ENCODE results near the gene C9orf153. TPM values are rescaled to one million over a fixed set of nuclear protein-coding genes. Genes with fewer than 3 reads are reported as not detected.

Gene C9orf153
- total and polyA plus RNA-seq, 2 of the 13 experiments (the other 11 are each of a cell fraction or from before 2014, with no cell fraction given) = 0.17 to 0.44 TPM

DNA sequence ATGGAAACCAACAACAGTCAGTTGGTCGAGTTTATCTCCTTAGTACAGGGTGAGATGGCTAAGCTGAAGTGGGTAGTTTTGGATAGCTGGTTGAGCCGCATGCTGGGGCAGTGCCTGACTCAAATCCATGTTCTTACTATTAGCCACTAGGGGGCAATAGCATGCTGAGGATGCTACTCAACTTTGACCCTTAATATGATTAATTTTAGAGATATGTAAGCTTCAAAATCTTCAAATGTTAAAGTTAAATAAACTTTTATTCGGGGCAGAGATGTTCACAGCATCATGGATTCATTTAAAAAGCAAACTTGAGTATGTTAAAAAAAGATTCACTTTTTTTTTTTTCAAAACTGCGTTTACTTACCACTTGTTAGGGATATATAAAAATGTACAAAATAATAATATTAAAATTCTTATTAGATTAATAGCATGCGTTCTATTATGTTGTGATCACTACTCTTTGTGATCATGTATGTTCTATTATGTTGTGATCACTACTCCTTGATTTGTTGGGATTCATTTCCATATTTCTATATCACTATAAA, 57.0 kb downstream of the C9orf153 start (continued):
- TF ChIP-seq, protein P1, sequence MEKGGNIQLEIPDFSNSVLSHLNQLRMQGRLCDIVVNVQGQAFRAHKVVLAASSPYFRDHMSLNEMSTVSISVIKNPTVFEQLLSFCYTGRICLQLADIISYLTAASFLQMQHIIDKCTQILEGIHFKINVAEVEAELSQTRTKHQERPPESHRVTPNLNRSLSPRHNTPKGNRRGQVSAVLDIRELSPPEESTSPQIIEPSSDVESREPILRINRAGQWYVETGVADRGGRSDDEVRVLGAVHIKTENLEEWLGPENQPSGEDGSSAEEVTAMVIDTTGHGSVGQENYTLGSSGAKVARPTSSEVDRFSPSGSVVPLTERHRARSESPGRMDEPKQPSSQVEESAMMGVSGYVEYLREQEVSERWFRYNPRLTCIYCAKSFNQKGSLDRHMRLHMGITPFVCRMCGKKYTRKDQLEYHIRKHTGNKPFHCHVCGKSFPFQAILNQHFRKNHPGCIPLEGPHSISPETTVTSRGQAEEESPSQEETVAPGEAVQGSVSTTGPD (CRISPR knock-in tag; IDR thresholded peaks at IDR 0.05) = no peak
- TF ChIP-seq, protein P2, sequence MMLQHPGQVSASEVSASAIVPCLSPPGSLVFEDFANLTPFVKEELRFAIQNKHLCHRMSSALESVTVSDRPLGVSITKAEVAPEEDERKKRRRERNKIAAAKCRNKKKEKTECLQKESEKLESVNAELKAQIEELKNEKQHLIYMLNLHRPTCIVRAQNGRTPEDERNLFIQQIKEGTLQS (CRISPR knock-in tag; IDR thresholded peaks at IDR 0.05) = no peak
- TF ChIP-seq, protein P3, sequence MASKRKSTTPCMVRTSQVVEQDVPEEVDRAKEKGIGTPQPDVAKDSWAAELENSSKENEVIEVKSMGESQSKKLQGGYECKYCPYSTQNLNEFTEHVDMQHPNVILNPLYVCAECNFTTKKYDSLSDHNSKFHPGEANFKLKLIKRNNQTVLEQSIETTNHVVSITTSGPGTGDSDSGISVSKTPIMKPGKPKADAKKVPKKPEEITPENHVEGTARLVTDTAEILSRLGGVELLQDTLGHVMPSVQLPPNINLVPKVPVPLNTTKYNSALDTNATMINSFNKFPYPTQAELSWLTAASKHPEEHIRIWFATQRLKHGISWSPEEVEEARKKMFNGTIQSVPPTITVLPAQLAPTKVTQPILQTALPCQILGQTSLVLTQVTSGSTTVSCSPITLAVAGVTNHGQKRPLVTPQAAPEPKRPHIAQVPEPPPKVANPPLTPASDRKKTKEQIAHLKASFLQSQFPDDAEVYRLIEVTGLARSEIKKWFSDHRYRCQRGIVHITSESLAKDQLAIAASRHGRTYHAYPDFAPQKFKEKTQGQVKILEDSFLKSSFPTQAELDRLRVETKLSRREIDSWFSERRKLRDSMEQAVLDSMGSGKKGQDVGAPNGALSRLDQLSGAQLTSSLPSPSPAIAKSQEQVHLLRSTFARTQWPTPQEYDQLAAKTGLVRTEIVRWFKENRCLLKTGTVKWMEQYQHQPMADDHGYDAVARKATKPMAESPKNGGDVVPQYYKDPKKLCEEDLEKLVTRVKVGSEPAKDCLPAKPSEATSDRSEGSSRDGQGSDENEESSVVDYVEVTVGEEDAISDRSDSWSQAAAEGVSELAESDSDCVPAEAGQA (IDR thresholded peaks at IDR 0.05; ENCODE audit: low read depth) = no peak
- TF ChIP-seq, protein P3 (CRISPR knock-in tag; IDR thresholded peaks at IDR 0.05; ENCODE audit: borderline replicate concordance) = no peak
- TF ChIP-seq KLF9 (CRISPR knock-in tag; IDR thresholded peaks at IDR 0.05; ENCODE audit: low read depth) = no peak
- TF ChIP-seq MAFF (IDR thresholded peaks at IDR 0.05; ENCODE audit: low read depth, low read length) = no peak
- TF ChIP-seq, protein P4, sequence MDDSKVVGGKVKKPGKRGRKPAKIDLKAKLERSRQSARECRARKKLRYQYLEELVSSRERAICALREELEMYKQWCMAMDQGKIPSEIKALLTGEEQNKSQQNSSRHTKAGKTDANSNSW (CRISPR knock-in tag; IDR thresholded peaks at IDR 0.05; ENCODE audit: borderline replicate concordance) = no peak
- TF ChIP-seq AGO2 (optimal IDR thresholded peaks at IDR 0.05; ENCODE audit: low read depth, low read length) = no peak
- TF ChIP-seq ZBTB38 (CRISPR knock-in tag; IDR thresholded peaks at IDR 0.05) = no peak
- TF ChIP-seq ZMYM4 (CRISPR knock-in tag; IDR thresholded peaks at IDR 0.05) = no peak
- no peak for TF ChIP-seq NRL (CRISPR knock-in tag; IDR thresholded peaks at IDR 0.05; ENCODE audit: borderline replicate concordance)
- no peak for TF ChIP-seq KLF11 (CRISPR knock-in tag; IDR thresholded peaks at IDR 0.05)
- no peak for TF ChIP-seq ZNF878 (CRISPR knock-in tag; IDR thresholded peaks at IDR 0.05)
- 0 out of 2 replicates have a peak, but pooled peaks have one; percentile 11 for TF ChIP-seq HNF4G (IDR thresholded peaks at IDR 0.05; ENCODE audit: borderline replicate concordance, low read depth, low read length)
- TF ChIP-seq HNF4G (CRISPR knock-in tag; IDR thresholded peaks at IDR 0.05; ENCODE audit: borderline replicate concordance, low read depth) = no peak
- TF ChIP-seq, protein P5, sequence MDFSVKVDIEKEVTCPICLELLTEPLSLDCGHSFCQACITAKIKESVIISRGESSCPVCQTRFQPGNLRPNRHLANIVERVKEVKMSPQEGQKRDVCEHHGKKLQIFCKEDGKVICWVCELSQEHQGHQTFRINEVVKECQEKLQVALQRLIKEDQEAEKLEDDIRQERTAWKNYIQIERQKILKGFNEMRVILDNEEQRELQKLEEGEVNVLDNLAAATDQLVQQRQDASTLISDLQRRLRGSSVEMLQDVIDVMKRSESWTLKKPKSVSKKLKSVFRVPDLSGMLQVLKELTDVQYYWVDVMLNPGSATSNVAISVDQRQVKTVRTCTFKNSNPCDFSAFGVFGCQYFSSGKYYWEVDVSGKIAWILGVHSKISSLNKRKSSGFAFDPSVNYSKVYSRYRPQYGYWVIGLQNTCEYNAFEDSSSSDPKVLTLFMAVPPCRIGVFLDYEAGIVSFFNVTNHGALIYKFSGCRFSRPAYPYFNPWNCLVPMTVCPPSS (IDR thresholded peaks at IDR 0.05) = no peak
- no peak for TF ChIP-seq ZNF143 (CRISPR knock-in tag; IDR thresholded peaks at IDR 0.05)
- TF ChIP-seq ZNF331 (CRISPR knock-in tag; IDR thresholded peaks at IDR 0.05) = no peak
- no peak for TF ChIP-seq ZNF670 (CRISPR knock-in tag; IDR thresholded peaks at IDR 0.05; ENCODE audit: borderline replicate concordance)
- peak; percentile 54 for TF ChIP-seq NR2C2 (CRISPR knock-in tag; IDR thresholded peaks at IDR 0.05; ENCODE audit: borderline replicate concordance)
- no peak for TF ChIP-seq JUN (CRISPR knock-in tag; IDR thresholded peaks at IDR 0.05)
